WTC11 (cell line): ENCODE measurements around the gene ZNF467. TPM values are rescaled to one million over a fixed set of nuclear protein-coding genes. Genes with fewer than 3 reads are reported as not detected.

Source experiments
- ATAC-seq: fragments of 200-7000 bp; cut with Tn5 transposase; 2 replicates; pipeline ENCODE4 v1.10.0; 2021; ENCODE audit warnings: mild to moderate bottlenecking, moderate library complexity
- CTCF ChIA-PET: fragments of 300-600 bp; sonication (Branson Sonifier 250); formaldehyde crosslinking; loops from one replicate; lab custom pipeline; 2021; ENCODE audit warnings: antibody characterized with exemption; lab: Charles Lee
- POLR2A ChIA-PET: fragments of 350-600 bp; sonication (Branson Sonifier 250); formaldehyde crosslinking; loops from one replicate; lab custom pipeline; 2021; ENCODE audit warnings: antibody characterized with exemption; lab: Charles Lee
- DNase-seq: peaks from one replicate; pipeline ENCODE4 v3.0.0; 2021; ENCODE audit warnings: low spot score
- H3K27ac Mint-ChIP-seq: 2 replicates; pipeline ENCODE4 v1.8.0; 2021; ENCODE audit warnings: mixed read lengths
- H3K27me3 Mint-ChIP-seq: 2 replicates; pipeline ENCODE4 v1.8.0; 2021; ENCODE audit warnings: low read depth, mild to moderate bottlenecking, moderate library complexity, mixed read lengths
- H3K36me3 Mint-ChIP-seq: 2 replicates; pipeline ENCODE4 v1.8.0; 2021; ENCODE audit warnings: mixed read lengths
- H3K4me1 Mint-ChIP-seq: 2 replicates; pipeline ENCODE4 v1.8.0; 2022; ENCODE audit warnings: mixed read lengths
- H3K4me3 Mint-ChIP-seq: 2 replicates; pipeline ENCODE4 v1.8.0; 2021; ENCODE audit warnings: mild to moderate bottlenecking, moderate library complexity, mixed read lengths
- H3K9me3 Mint-ChIP-seq: 2 replicates; pipeline ENCODE4 v1.8.0; 2021; ENCODE audit warnings: mixed read lengths
- ARID4B ChIP-seq: sonication (generic); formaldehyde crosslinking; IDR thresholded peaks from 2 replicates; pipeline ENCODE4 v1.8.0; 2023; ENCODE audit warnings: missing genetic modification reagents, mild to moderate bottlenecking, borderline replicate concordance
- GTF2I ChIP-seq: fragments of 250-450 bp; sonication (Bioruptor Pico); conservative IDR thresholded peaks from 2 replicates; pipeline ENCODE4 v1.4.0; 2021; ENCODE audit warnings: mild to moderate bottlenecking
- IRF1 ChIP-seq: sonication (generic); formaldehyde crosslinking; IDR thresholded peaks from 2 replicates; pipeline ENCODE4 v1.8.0; 2023; ENCODE audit warnings: missing genetic modification reagents
- MYBL2 ChIP-seq: sonication (generic); formaldehyde crosslinking; IDR thresholded peaks from 2 replicates; pipeline ENCODE4 v1.8.1; 2023; ENCODE audit warnings: mild to moderate bottlenecking, moderate library complexity, missing genetic modification reagents
- NFYB ChIP-seq: sonication (generic); formaldehyde crosslinking; conservative IDR thresholded peaks from 2 replicates; pipeline ENCODE4 v1.8.0; 2022; ENCODE audit warnings: low read depth, missing genetic modification reagents
- NR1H2 ChIP-seq: sonication (generic); formaldehyde crosslinking; IDR thresholded peaks from 2 replicates; pipeline ENCODE4 v1.9.0; 2021; ENCODE audit warnings: mild to moderate bottlenecking, moderate library complexity, missing genetic modification reagents
- RELA ChIP-seq: sonication (generic); formaldehyde crosslinking; IDR thresholded peaks from 2 replicates; pipeline ENCODE4 v1.8.1; 2022; ENCODE audit warnings: missing genetic modification reagents, mild to moderate bottlenecking, borderline replicate concordance
- TEAD4 ChIP-seq: sonication (generic); formaldehyde crosslinking; IDR thresholded peaks from 2 replicates; pipeline ENCODE4 v1.8.0; 2022; ENCODE audit warnings: mild to moderate bottlenecking, missing genetic modification reagents
- ZBTB43 ChIP-seq: sonication (generic); formaldehyde crosslinking; IDR thresholded peaks from 2 replicates; pipeline ENCODE4 v1.8.1; 2023; ENCODE audit warnings: mild to moderate bottlenecking, missing genetic modification reagents
- ZNF423 ChIP-seq: fragments of 250-450 bp; sonication (Bioruptor Pico); IDR thresholded peaks from 2 replicates; pipeline ENCODE4 v2.1.2; 2022; ENCODE audit warnings: mild to moderate bottlenecking, moderate library complexity
- total RNA-seq: library from RNA; stranded (reverse); gene quantifications from 3 replicates; pipeline ENCODE4 v1.2.3, GENCODE V29; 2021
- TF ChIP-seq, protein P1 (sequence below): fragments of 250-450 bp; sonication (Bioruptor Pico); IDR thresholded peaks from 2 replicates; pipeline ENCODE4 v1.8.0; 2021; ENCODE audit warnings: mild to moderate bottlenecking

Gene ZNF467
- total RNA-seq, 1 experiment from 2014 or later: 0.70 TPM

DNA sequence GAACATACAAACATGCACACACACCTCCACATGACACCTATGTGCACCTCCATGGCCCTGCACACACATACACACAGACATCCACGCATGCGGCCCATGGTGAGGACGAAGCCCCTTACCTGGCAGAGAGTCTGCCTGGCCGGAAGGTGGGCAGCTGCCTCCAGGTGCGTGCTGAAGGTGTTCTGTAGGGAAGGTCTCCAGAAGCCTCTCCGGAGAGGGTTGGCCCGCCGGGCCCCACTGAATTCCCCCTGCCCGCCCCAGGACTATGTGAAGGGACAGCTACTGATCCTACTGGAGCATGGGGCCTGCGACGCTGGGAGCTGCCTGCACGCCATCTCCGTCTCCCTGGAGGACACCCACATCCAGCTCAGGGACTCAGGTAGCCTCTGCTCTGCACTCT lies 8.5 kb upstream of the ZNF467 start:
- no peak overlapping the region for H3K27ac Mint-ChIP-seq
- ChIA-PET POLR2A (no interaction called here), CTCF (interaction anchor here (0.9 to 3.6 kb wide), 8 partner anchors 9 to 157 kb away, joined by 3 to 16 read pairs (median 4); no protein-coding TSS in a partner anchor)
- ATAC-seq (no peak), DNase-seq (no peak)
- no peak overlapping the region for H3K4me3 Mint-ChIP-seq
- no peaks in the 10 kb centered on the region for H3K36me3 Mint-ChIP-seq
- TF ChIP-seq, protein P1, sequence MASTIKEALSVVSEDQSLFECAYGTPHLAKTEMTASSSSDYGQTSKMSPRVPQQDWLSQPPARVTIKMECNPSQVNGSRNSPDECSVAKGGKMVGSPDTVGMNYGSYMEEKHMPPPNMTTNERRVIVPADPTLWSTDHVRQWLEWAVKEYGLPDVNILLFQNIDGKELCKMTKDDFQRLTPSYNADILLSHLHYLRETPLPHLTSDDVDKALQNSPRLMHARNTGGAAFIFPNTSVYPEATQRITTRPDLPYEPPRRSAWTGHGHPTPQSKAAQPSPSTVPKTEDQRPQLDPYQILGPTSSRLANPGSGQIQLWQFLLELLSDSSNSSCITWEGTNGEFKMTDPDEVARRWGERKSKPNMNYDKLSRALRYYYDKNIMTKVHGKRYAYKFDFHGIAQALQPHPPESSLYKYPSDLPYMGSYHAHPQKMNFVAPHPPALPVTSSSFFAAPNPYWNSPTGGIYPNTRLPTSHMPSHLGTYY (CRISPR knock-in tag): no peak
- H3K9me3 Mint-ChIP-seq: no peaks in the 10 kb centered on the region
- peaks cover 10% of the 10 kb centered on the region for H3K27me3 Mint-ChIP-seq
- 0 out of 2 replicates have a peak, but pooled peaks cover 5% of the 10 kb centered on the region for H3K4me1 Mint-ChIP-seq

DNA sequence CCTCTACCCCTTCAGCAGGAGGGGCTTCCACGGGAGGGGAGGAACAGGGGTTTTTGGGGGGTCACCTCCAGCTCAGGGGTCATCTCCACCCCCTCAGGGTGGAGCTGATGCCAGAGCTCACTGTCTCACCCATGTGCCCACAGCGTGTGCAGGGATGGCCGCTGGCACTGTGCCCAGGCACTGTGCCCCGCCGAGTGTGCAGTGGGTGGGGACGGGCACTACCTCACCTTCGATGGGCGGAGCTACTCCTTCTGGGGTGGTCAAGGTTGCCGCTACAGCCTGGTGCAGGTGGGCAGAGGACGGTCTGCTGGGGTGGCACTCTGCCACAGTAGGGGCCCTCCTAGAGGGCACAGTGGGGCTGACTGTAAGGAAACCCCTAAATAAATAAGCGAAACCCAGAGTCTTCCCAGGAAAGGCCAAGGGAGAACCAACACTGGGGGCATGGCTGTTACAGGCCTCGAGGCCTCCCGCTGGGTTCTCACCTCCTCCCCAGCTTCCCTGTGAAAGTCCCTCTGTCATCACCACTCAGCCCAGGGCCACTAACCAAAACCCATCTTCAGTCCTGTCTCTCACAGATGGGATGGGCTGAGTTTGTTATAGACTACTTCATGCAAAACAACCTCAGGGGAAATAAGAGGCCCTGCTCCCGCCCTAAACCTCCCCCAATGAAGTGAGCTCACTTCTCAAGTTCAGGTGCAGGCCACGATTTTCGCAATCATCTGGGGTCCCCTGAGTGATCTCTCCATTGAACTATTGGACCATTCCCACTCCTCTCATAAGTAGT lies 7.4 kb upstream of the ZNF467 start:
- H3K27me3 Mint-ChIP-seq: peaks cover 17% of the 10 kb centered on the region
- CTCF ChIA-PET: interaction anchor here (1.0 to 1.5 kb wide), 2 partner anchors 9 to 15 kb away, joined by 3 to 5 read pairs; no protein-coding TSS in a partner anchor
- H3K36me3 Mint-ChIP-seq: no peaks in the 10 kb centered on the region

More for the DNA sequence above, 7.4 kb upstream of the ZNF467 start:
- no peak overlapping the region for H3K27ac Mint-ChIP-seq
- H3K4me3 Mint-ChIP-seq: no peak overlapping the region
- no peaks in the 10 kb centered on the region for H3K9me3 Mint-ChIP-seq
- no peak for TF ChIP-seq IRF1 (CRISPR knock-in tag)
- no peak for TF ChIP-seq NR1H2 (CRISPR knock-in tag)
- TF ChIP-seq NFYB (CRISPR knock-in tag): no peak
- TF ChIP-seq ARID4B (CRISPR knock-in tag): no peak
- no peak for TF ChIP-seq RELA (CRISPR knock-in tag)
- no peak for TF ChIP-seq GTF2I (CRISPR knock-in tag)
- no peak for TF ChIP-seq ZNF423 (CRISPR knock-in tag)
- no peak for TF ChIP-seq MYBL2 (CRISPR knock-in tag)
- TF ChIP-seq ZBTB43 (CRISPR knock-in tag): no peak
- no peak for TF ChIP-seq TEAD4 (CRISPR knock-in tag)
- H3K4me1 Mint-ChIP-seq: 0 out of 2 replicates have a peak, but pooled peaks cover 5% of the 10 kb centered on the region
- DNase-seq: no peak
- no peak for ATAC-seq
- POLR2A ChIA-PET: no interaction called here
